Ramos (cell line): Measurements from ENCODE around the gene DSCAM.
"Not testable (repeated sequence)": the region's sequence is repeated elsewhere in the genome, so short reads cannot be mapped to it uniquely, and the experiment has no call there.

Experiments
- in situ Hi-C: fragments of 300-500 bp; cut with MboI; formaldehyde crosslinking; loops from one replicate; pipeline ENCODE4 v1.14.3; 2022; ENCODE audit warnings: low sequenced_read_pairs; ENCODE audit not compliant: unreplicated experiment

Gene DSCAM

DNA sequence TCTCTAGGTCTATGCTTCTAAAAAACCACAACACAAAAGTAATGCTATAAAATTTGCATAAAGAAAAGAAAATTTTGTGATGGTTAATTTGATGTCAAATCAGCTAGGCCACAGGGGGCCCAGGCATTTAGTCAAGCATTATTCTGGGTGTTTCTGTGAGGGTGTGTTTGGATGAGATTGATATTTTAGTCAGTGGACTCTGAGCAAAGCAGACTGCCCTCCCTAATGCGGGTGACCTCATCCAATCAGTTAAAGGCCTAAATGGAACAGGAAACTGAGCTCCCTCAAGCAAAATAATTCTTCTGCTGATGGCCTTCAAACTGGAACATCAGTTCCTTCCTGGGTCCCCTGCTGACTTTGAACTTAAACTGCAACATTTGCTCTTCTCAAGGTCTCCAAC is 358.0 kb downstream of the DSCAM start:
- in situ Hi-C loops = no loop called here

DNA sequence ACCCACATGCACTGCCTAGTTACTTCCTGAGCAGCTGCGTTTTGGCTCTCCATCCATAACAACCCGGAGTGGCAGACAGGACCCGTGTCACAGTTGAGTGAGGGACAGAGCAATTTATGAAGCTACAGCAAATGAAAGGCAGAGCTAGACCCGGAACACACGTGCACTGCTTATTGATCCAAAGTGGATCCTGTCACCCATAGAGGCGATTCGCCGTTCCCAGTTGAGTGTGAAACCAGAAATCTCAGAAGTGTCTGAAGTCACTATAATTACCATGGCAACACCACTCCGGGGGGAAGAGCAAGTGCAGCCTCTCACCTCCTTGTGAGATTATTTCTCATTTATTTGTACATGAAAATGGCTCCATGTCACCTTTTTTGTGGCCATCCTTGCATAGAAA is 365.2 kb downstream of the DSCAM start:
- in situ Hi-C loops = no loop called here

DNA sequence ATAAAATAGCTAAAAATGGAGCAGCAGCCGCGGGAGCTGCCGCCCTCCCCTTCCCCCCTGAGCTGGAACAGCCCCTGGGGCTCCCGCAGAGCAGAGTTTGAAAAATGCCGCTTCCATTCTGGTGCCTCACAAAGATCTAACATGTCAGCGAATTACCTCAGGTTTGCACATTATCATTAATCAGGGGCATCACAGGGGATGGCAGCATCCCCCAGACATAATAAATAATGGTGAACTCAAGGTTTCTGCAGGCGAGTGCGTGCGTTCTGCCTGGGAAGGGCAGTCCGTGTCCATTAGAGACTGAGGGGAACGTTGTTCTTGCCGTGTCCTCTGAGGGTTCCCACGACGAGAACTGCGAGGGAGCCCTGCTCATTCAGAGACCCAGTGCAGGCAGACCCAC is 372.4 kb downstream of the DSCAM start:
- in situ Hi-C loops = no loop called here

DNA sequence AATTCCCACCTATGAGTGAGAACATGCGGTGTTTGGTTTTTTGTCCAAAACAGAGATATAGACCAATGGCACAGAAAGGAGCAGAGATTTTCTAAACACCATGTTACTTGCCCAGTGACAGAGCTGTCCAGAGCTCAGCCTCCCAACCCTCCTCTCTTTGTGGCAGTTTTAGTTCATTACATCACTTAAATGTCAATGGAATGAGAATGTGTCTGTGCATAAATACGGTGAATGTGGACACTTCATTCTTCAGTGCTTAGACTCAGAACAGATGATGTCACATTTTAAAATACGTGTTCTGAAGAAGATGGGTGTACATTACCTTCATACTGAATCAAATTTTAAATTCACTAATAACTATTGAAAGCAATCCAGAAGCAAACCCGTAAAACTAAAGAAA is 374.9 kb downstream of the DSCAM start:
- in situ Hi-C loops = no loop called here

DNA sequence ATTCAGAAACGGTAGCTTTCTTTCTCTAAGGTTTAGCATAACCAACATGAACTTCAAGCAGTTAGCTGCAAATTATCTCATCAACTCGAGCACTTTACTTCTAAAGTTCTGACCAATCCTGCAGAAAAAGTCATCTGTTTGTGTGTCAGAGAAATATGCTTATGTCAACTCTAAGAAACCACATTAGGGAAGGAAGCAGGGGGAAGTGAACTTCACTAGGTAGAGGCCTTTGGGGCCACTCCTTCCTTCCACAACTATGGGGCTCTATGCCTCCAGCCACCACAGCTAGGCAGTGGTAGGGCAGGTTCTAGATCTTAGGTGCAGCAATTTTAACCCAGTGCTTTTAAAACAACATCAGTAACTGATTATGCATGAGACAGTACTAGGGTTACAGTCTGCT is 375.9 kb downstream of the DSCAM start:
- in situ Hi-C loops = no loop called here

DNA sequence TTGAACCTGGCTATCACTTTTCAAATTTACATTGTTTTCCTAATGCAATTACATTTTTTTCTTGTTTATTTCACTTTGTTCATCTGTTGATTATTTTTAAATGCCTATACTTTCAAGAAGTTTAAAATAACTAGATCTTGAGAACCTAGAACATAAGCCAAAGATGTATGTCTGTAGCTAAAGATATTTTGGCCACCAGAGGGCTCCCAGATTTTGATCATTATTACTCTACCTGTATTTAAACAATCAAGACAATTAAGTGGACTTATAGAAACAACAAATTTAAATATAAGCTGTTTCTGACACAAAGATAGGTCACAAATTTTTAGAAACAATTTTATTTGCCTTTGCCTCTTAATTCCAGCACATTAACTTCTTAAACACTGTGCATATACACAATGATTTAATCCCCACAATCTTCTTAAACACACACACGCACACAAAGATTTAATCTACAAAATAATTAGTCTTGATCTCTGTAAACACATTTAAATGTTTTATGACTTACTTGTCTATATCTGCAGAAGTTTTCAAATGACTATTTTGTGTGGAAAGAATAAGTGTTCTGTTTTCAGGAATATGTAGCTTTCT is 380.0 kb downstream of the DSCAM start:
- in situ Hi-C loops = no loop called here

DNA sequence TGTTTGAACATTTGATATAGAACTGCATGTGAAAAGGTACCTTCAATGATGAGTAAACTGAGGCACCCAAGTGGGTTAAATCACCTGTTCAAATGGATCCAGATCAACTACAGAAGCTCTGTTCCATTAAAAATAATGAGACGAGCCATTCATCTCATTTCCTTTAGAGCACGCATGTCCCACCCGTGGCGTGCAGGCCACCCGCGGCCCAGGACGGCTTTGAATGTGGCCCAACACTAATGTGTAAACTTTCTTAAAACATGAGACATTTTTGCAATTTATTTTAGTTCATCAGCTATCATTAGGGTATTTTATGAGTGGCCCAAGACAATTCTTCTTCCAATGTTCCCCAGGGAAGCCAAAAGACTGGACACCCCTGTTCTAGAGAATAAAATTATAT is 381.6 kb downstream of the DSCAM start:
- in situ Hi-C loops = no loop called here

DNA sequence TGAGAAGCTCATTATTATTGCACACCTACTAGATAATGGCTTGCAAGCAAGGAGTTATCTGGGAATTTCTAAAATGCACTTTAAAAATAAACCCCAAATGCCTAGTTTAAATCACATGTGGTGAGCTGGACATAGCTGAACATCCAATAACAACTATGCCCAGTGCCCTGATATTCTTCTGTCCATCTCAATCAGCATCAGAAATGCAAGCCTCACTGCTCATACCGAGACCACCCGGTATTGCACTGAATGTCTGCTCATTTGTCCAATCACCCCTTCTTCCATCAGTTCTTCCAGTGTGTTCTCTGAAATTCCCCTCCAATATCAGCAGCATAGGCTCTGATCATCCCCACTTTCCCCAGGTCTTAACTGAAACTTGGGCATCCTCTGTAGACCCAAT is 383.8 kb downstream of the DSCAM start:
- in situ Hi-C loops = no loop called here

DNA sequence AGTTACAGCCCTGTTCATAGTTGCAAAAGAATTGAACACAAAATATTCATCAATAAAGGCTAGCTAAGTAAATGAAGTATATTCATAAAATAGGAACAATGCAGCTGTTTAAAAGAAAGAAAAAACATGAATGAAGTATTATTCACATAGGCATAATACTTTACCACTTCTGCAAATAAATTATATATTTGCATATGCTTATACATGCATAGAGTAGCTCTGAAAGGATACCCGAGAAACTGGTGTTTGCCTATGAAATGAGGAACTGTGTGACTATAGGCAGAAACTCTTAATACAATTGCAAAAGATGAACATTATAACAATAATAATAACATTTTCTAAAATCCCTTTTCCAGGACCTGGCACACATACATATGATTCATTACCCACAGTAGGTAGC is 385.9 kb downstream of the DSCAM start:
- in situ Hi-C loops = no loop called here

DNA sequence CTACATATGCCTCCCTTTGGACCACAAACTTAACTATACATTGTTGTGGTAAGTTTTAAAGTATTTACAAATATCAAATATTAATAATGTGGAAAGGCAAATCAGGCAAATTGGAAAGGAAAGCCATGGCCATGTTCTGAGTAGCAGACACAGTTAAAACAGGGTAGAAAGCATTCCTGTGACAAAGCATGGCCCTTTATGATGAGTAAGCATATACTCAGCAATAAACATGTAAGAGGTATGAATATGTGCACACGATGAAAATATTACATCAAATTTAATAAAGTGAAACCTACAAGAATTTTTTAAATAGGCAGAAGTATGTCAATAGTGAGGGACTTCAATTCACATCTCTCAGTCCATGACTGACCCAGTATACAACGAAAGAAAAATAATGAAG is 389.2 kb downstream of the DSCAM start:
- in situ Hi-C loops = no loop called here

DNA sequence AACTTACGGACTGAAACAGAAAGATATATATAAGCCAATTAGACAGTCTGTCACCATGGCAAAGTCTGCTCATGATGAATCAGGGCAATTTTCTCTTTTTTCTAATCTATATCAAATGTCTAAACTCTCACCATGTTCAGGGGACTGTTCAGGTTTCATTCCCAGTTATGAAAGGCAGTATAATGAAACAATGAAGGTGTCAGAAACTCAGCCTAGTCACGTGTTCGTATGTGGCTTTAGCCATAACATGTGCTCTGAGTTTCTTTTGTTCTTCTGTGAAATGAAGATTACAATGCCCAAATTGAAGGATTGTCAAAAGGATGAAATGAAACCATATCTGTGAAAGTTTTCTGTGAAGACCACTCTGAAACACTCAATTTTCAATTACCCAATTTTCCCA is 392.9 kb downstream of the DSCAM start:
- in situ Hi-C loops = no loop called here

DNA sequence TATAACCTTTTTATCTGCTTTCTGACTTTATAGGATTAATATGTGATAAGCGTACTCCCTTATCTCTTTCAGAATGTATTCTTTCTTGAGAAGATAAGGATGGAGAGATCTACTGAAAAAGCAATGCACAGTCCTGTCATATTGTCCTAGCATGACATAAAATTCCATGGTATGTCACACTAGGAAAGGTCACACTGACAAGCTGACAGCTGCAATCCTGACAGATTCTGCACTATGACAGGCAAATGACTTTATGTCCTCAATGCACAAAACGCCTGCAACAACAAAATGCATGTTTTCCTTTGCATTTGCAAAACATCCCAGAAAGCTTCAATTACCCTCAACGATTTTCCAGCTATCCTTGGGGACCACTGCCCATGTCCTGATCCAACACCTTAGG is 393.8 kb downstream of the DSCAM start:
- in situ Hi-C loops = no loop called here

DNA sequence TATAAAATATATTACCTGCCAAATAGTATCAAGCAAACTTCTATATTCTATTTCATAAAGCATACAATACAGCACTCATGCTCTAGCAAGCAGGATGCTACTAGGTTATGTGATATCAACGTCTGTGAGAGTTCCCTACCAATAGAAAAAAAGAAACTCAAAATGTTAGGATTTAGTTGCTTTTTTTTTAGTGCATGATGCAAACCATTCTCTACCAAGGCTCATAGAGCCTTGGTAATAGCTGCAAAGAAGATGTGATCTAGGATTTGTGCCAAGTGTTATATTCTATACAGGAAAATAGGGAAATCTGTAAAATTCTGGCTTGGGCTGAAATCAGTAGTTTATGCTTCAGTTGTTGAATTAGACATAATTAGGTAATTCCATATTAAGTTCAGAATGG is 394.4 kb downstream of the DSCAM start:
- in situ Hi-C loops = no loop called here

DNA sequence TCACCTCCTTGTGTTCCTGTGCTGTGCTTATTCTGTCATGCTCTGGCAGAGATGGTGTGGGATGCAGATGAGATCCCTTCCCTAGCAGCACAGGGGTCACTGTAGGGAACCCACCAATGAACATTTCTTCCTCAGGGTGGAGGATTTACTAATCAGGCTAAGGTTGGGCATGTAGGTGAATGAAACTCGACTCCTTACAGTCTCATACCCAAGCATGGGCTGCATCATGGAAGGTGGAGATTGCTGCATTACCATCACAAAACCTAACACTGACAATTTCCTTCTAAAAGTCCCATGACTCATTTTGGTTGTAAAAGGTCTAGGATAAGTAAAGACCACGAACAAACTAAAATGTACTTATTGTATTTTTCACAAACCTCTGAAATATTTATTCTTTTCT is 399.9 kb downstream of the DSCAM start:
- in situ Hi-C loops = no loop called here

DNA sequence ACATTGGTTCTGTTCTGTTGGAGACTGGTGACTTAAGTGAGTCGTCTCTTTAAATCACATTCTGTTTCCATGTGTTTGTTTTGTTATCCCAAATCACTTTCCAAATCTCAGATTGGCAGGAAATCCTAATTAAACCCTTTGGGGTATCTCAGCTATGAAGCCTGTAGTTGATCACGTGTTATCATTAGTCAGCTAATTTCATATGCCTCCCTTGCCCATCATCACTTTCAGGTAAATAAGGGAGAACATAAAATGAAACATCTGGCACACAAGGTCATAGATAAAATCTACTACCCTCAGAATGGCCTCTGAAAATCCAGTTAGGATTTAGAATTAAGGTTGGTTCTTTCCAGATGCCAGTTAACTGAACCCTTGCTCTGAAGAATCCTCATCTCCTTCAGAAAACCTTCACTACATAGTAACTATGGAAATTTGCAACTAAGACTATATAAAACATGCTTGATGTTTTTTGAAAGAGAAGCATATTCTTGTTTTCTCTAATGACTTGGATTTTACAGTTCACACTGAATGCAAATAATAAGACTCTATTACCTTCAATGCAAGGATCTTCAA is 401.5 kb downstream of the DSCAM start:
- in situ Hi-C loops = no loop called here

DNA sequence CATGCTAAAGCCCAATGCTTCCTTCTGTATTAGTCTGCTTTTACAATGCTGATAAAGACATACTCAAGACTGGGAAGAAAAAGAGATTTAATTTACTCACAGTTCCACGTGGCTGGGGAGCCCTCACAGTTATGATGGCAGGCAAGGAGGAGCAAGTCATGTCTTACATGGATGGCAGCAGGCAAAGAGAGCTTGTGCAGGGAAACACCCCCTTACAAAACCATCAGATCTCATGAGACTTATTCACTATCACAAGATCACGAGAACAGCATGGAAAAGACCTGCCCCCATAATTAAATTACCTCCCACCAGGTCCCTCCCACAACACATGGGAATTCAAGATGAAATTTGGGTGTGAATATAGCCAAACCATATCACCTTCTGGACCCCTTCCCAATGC is 407.4 kb downstream of the DSCAM start:
- in situ Hi-C loops = not testable (repeated sequence)

DNA sequence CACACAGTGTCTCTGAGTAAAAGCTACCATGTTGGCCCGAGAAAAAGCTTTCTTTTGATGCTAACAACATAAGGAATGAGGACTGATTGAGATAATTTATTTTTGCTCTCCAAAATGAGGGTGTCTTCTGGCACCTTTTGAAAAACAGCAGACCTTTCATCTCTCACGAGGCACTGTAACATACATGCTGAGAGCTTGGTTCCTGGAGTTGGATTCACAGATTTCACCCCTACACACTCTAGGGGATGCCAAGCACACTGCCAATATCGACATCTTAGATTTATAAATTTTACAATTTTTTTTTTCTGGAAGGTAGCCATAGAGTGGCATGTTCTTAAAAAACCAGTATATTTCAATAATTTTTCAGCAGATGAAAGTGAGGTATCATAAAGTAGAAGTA is 408.3 kb downstream of the DSCAM start:
- in situ Hi-C loops = no loop called here

DNA sequence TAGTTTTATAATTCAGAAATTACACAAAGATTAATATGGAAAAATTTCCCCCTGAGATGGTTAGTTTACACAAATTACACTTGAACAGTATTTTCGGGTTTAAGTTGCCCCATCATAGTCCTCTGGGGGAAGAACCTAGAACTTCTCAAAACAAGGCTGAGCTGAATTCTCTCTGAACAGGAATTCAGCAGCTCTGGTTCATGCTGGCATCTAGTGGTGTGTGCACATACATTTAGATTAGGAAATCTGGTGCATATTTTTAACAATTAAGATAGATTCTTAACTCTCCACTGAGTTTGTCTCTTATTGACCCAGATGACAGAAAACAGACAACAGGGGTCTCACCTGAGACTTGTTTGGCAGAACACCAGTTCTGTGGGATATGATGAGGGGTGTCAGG is 410.7 kb downstream of the DSCAM start:
- in situ Hi-C loops = no loop called here

DNA sequence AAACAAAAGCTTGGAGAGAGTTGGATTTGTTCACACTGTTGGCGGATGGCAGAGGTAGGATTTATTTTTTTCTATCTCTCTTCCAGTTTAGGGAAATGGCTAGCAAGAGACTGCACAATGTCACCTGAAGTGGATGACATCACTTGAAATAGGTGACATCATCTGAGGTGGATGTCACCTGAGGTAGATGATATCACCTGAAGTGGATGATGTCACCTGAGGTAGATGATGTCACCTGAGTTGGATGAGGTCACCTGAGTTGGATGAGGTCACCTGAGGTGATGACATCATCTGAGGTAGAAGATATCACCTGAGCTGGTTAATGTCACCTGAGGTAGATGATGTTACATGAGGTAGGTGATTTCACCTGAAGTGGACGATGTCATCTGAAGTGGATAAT is 413.4 kb downstream of the DSCAM start:
- in situ Hi-C loops = no loop called here

DNA sequence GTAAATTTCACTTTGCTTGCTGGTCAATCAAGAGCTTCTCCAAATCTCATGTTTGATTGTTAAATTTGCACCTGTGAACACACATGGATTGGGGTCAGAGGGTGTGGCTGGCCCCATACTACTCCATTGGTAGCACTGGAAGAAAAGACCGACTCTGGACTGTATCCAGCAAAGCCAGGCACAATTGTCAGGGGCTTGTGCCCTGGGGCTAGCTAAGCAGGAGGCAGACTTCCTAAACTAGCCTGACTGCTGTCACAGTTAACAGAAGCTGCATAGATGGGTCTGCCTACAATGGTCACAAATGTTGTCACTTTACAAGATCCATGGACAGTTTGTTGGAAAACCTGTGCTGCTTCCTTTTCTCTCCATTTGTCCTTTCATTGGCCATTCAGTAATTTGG is 421.0 kb downstream of the DSCAM start:
- in situ Hi-C loops = no loop called here

DNA sequence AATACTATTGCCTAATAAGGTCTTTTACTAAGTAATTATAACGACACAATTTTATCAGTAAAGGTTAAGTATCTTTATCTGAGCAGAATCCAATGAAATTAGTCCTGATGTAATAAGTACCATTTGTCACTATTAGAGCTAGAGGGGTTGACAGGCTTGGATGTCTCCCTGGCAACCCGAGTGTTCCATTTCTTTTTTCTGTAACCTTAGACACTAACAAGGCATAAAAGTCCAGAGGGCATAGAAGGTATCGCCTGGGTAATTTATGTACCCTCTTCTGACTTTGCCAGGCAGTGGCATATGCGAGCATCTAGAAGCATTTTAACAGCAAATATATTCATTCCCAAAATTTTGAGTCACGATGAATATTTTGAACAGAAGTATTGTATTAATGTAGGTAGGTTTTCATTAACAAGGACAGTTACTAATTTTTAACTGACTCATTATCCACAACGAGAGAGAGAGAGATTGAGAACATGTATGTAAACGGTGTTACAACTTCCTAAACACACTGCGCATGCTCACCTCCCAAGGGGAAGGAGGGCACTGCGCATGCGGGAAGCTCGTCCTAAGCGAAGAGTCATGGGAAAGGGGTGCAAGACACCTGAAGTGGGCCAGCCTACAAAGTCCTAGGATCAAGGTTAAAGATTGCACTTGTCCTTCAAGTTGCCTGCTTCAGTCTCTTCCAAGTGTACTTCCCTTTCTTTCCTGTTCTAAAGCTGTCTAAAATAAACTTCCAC is 423.9 kb downstream of the DSCAM start:
- in situ Hi-C loops = no loop called here

DNA sequence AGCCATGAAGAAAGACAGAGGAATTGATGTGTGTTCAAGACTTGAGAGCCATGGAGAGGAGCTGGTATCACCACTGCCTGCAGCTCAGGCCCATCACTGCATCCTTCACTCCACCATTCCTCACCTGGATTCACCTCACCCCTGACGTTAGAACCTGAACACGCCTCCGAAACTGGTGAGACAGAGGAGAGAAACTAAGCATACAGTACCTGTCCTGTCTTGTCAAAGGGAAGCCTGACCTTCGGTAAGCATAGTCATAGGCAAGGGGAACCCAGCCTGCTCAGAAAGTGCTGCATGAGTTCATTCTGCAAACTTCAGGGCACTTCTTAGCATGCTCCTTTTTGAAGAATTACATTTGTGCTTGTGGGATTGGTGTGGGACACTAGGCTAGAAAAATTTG is 425.8 kb downstream of the DSCAM start:
- in situ Hi-C loops = no loop called here
